Measurements from ENCODE around the gene KRTAP5-6. TPM values are rescaled to one million over a fixed set of nuclear protein-coding genes. Genes with fewer than 3 reads are reported as not detected.

Gene KRTAP5-6
- total RNA-seq, 3 donors from 2014 or later = not detected

- no peak overlapping the region for H3K4me3 ChIP-seq
- TF ChIP-seq POLR2A (IDR thresholded peaks at IDR 0.05) = no peak
- peak in 1 of 2 donors; percentile 28 for DNase-seq (ENCODE audit: low spot score in 2 of 2)
- H3K27ac ChIP-seq = no peak overlapping the region
- H3K4me1 ChIP-seq = no peaks in the 10 kb centered on the region
- peaks cover 0 to 43% of the 10 kb centered on the region in 2 donors for H3K27me3 ChIP-seq
- H3K9me3 ChIP-seq = no peaks in the 10 kb centered on the region
- intact Hi-C loops (cut with DNase I; ENCODE audit: low total_unique reads) = no loop called here
- H3K36me3 ChIP-seq = no peaks in the 10 kb centered on the region
Observed at GRCh38 chr11:1653541-1654387, 43.2 kb upstream of the KRTAP5-6 start.

- H3K4me1 ChIP-seq = no peaks in the 10 kb centered on the region
- no peaks in the 10 kb centered on the region for H3K36me3 ChIP-seq
- H3K4me3 ChIP-seq = no peak overlapping the region
- no peak for TF ChIP-seq CTCF (IDR thresholded peaks at IDR 0.05)
- TF ChIP-seq POLR2A (IDR thresholded peaks at IDR 0.05) = no peak
- no peak for TF ChIP-seq POLR2AphosphoS5 (IDR thresholded peaks at IDR 0.05)
- H3K27ac ChIP-seq = no peak overlapping the region
- DNase-seq (ENCODE audit: low spot score in 2 of 2) = peak in 1 of 2 donors; percentile 25
- intact Hi-C loops (cut with DNase I; ENCODE audit: low total_unique reads) = no loop called here
- no peaks in the 10 kb centered on the region for H3K9me3 ChIP-seq
- H3K27me3 ChIP-seq = peaks cover 0 to 48% of the 10 kb centered on the region in 2 donors
Observed at GRCh38 chr11:1654388-1655167, 42.4 kb upstream of the KRTAP5-6 start.

GRCh38 chr11:1655168-1656060 is 41.6 kb upstream of the KRTAP5-6 start:
- intact Hi-C loops (cut with DNase I; ENCODE audit: low total_unique reads) = no loop called here
- TF ChIP-seq POLR2AphosphoS5 (IDR thresholded peaks at IDR 0.05) = no peak
- no peak for TF ChIP-seq CTCF (IDR thresholded peaks at IDR 0.05)
- TF ChIP-seq POLR2A (IDR thresholded peaks at IDR 0.05) = no peak
- DNase-seq (ENCODE audit: low spot score in 2 of 2) = peak in 1 of 2 donors; percentile 35

GRCh38 chr11:1656061-1656441 is 40.9 kb upstream of the KRTAP5-6 start:
- no peaks in the 10 kb centered on the region for H3K36me3 ChIP-seq
- no peak for DNase-seq (ENCODE audit: low spot score in 2 of 2)
- no peaks in the 10 kb centered on the region for H3K9me3 ChIP-seq
- peaks cover 0 to 57% of the 10 kb centered on the region in 2 donors for H3K27me3 ChIP-seq
- intact Hi-C loops (cut with DNase I; ENCODE audit: low total_unique reads) = no loop called here
- H3K27ac ChIP-seq = no peak overlapping the region
- no peak for TF ChIP-seq POLR2A (IDR thresholded peaks at IDR 0.05)
- TF ChIP-seq CTCF (IDR thresholded peaks at IDR 0.05) = no peak
- no peak for TF ChIP-seq POLR2AphosphoS5 (IDR thresholded peaks at IDR 0.05)
- H3K4me1 ChIP-seq = no peaks in the 10 kb centered on the region
- H3K4me3 ChIP-seq = no peak overlapping the region

More at GRCh38 chr11:1655168-1656060, 41.6 kb upstream of the KRTAP5-6 start:
- Histone ChIP-seq H3K4me1 (no peaks in the 10 kb centered on the region), H3K27me3 (peaks cover 0 to 54% of the 10 kb centered on the region in 2 donors), H3K9me3 (no peaks in the 10 kb centered on the region), H3K27ac (no peak overlapping the region), H3K4me3 (no peak overlapping the region), H3K36me3 (no peaks in the 10 kb centered on the region)

GRCh38 chr11:1656670-1657069 is 40.3 kb upstream of the KRTAP5-6 start:
- peak in 1 of 2 donors; percentile 5 for DNase-seq (ENCODE audit: low spot score in 2 of 2)
- no peak overlapping the region for H3K4me3 ChIP-seq
- H3K27me3 ChIP-seq = peaks cover 0 to 57% of the 10 kb centered on the region in 2 donors
- no peak overlapping the region for H3K27ac ChIP-seq
- TF ChIP-seq CTCF (IDR thresholded peaks at IDR 0.05) = no peak
- no peak for TF ChIP-seq POLR2A (IDR thresholded peaks at IDR 0.05)
- TF ChIP-seq POLR2AphosphoS5 (IDR thresholded peaks at IDR 0.05) = no peak
- intact Hi-C loops (cut with DNase I; ENCODE audit: low total_unique reads) = no loop called here
- H3K36me3 ChIP-seq = no peaks in the 10 kb centered on the region
- no peaks in the 10 kb centered on the region for H3K4me1 ChIP-seq
- H3K9me3 ChIP-seq = no peaks in the 10 kb centered on the region
